GM19193 (cell line): ENCODE measurements around the gene C1QA.

Experiments used
- POLR2A ChIP-seq: IDR thresholded peaks from 4 replicates; pipeline ENCODE4 v1.6.1; 2011; ENCODE audit not compliant: insufficient read depth, insufficient read length; ENCODE audit errors: extremely low read depth

C1QA gene

GRCh38 chr1:22636353-22636752, at the start of gene C1QA:
Gene C1QA (plus strand): TSS chr1:22636628. CDS start chr1:22637617, 989 bp downstream.
- TF ChIP-seq POLR2A = no peak

GRCh38 chr1:22587247-22587646, 49.2 kb upstream of the C1QA start:
- no peak for TF ChIP-seq POLR2A

GRCh38 chr1:22588899-22589422, 47.5 kb upstream of the C1QA start:
- TF ChIP-seq POLR2A = no peak

- TF ChIP-seq POLR2A = no peak
These were observed 44.9 kb upstream of the C1QA start for GRCh38 chr1:22591576-22591975.

- no peak for TF ChIP-seq POLR2A
These were observed 44.4 kb upstream of the C1QA start for GRCh38 chr1:22592051-22592450.

GRCh38 chr1:22592919-22593790, 43.3 kb upstream of the C1QA start:
- no peak for TF ChIP-seq POLR2A

GRCh38 chr1:22594396-22594795, 42.0 kb upstream of the C1QA start:
- TF ChIP-seq POLR2A = no peak

DNA sequence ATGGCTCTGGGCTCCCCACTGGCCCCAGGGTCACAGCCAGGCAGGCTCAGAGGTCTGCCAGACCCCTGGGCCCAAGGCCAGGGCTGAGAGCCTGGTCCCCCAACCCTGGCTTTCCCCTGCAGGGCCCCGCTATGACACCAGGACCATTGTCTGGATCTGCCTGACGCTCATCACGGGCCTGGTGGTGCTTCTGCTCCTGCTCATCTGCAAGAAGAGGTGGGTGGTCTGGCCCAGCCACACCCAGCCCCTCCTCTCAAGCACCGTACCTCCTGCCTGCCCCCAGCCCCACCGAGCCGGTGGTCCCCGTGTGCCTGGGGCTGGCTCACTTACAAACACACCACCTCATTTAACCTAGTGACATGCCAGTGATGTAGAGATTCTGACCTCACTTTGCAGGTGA, 41.3 kb upstream of the C1QA start:
- no peak for TF ChIP-seq POLR2A

GRCh38 chr1:22597301-22597965, 39.0 kb upstream of the C1QA start:
- no peak for TF ChIP-seq POLR2A

DNA sequence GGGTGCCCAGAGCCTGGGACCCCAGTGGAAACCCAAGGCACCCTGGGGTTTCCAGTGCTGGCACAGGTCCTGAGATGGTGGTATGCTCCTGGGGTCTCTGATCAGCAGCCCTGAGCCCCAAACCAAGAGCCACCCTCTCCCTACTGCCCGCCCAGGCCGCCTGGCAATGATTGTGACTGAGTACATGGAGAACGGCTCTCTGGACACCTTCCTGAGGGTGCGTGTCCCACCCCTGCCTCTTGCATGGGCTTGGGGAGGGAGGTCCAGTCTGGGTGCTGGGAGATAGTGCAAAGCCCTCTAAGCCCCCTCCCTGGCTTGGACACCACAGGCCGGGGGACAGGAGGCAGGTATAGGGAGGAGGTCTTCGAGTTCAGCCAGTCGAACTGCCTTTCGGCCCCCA, 38.4 kb upstream of the C1QA start:
- no peak for TF ChIP-seq POLR2A

GRCh38 chr1:22598736-22599135, 37.7 kb upstream of the C1QA start:
- no peak for TF ChIP-seq POLR2A

- no peak for TF ChIP-seq POLR2A
These were observed 36.2 kb upstream of the C1QA start for GRCh38 chr1:22600071-22600816.

- TF ChIP-seq POLR2A = no peak
These were observed 35.4 kb upstream of the C1QA start for GRCh38 chr1:22600817-22601605.

GRCh38 chr1:22601610-22602009, 34.8 kb upstream of the C1QA start:
- no peak for TF ChIP-seq POLR2A

DNA sequence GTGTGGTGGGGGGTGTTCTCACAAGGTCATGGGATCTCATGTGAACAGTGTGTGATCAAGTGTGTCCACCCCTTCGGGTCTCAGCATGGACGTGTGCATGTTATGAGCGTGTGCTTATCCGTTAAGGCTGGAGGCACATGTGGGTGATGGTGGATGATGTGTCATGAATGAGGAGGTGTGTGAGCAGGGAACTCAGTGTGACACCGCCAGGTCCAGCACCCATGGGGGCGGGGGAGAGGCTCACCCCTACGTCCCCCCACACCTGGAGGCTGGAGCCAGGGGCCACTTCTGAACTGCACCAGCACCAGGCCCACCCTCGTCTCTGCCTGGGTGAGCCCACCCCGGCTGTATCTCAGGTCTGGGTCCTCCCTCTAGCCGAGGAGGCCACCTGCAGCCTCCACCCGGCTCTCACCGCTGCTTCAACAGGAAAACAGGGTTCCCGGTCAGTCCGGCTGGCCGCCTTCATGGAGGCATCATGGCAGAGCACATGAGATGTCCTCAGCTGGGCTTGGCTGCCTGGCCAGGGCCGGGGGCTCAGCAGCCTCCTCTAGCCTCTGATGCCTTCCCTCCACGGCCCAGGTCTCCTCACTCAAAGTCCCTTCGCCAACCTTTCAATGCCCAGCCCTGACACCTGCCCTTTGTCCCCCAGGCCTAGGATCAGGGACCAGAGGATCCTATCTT, 34.2 kb upstream of the C1QA start:
- TF ChIP-seq POLR2A = no peak

- TF ChIP-seq POLR2A = no peak
These were observed 30.3 kb upstream of the C1QA start for GRCh38 chr1:22606161-22606560.
